GM12878 (cell line): ENCODE data around the gene ASIC3. TPM values are rescaled to one million over a fixed set of nuclear protein-coding genes. Genes with fewer than 3 reads are reported as not detected.

Experiments
- ATAC-seq: fragments of 200-7000 bp; cut with Tn5 transposase; 3 replicates; pipeline ENCODE4 v1.9.1; 2020; ENCODE audit warnings: mild to moderate bottlenecking, moderate library complexity
- BruUV-seq: library from RNA; stranded (reverse); fragments of 400-500 nt; replicated peaks from 2 replicates; lab custom pipeline; 2021; lab: Mats Ljungman, UMichigan
- CTCF ChIA-PET: fragments of 300-600 bp; sonication (Branson Sonifier 250); formaldehyde crosslinking; extraction: SDS; loops from one replicate; lab custom pipeline; 2021; ENCODE audit warnings: inconsistent platforms; lab: Yijun Ruan, JAX
- POLR2A ChIA-PET: fragments of 350-600 bp; formaldehyde crosslinking; extraction: SDS; loops from one replicate; lab custom pipeline; 2021; ENCODE audit warnings: inconsistent platforms; lab: Charles Lee
- RAD21 ChIA-PET: fragments of 300-600 bp; sonication (Branson Sonifier 250); formaldehyde crosslinking; loops from one replicate; lab custom pipeline; 2023; ENCODE audit warnings: antibody characterized with exemption; ENCODE audit not compliant: unreplicated experiment; lab: Charles Lee
- SMC1A ChIA-PET: fragments of 300-600 bp; sonication (Branson Sonifier 250); formaldehyde crosslinking; loops from one replicate; lab custom pipeline; 2023; ENCODE audit not compliant: unreplicated experiment, uncharacterized antibody; lab: Charles Lee
- DNase-seq: peaks from one replicate; pipeline ENCODE4 v3.0.0-alpha.2; 2011; ENCODE audit warnings: low read depth, low spot score
- FAIRE-seq: peaks from 3 replicates; lab custom pipeline; 2011; peaks lifted over from hg19 to GRCh38; lab: Jason Lieb, UNC
- H2AFZ ChIP-seq: 2 replicates; pipeline ENCODE4 v1.6.0; 2011; ENCODE audit warnings: low read depth, low read length, control low read depth; ENCODE audit not compliant: control insufficient read depth
- H3K27ac ChIP-seq: 2 replicates; pipeline ENCODE4 v1.5.1; 2011; ENCODE audit warnings: control low read depth; ENCODE audit not compliant: control insufficient read depth, insufficient read depth
- H3K27me3 ChIP-seq, 2 experiments: replicated peaks in 1 of 2; 2 replicates each; pipeline versions ENCODE4 v1.6.0 to v1.6.1; 2011; ENCODE audit warnings: low read length in 1 of 2; ENCODE audit not compliant: control insufficient read depth in 2 of 2, insufficient read depth in 2 of 2
- H3K36me3 ChIP-seq, 2 experiments: 2 replicates each; pipeline ENCODE4 v1.5.1; 2011; ENCODE audit warnings: low read length in 1 of 2; ENCODE audit not compliant: control insufficient read depth in 2 of 2, insufficient read depth in 2 of 2
- H3K4me1 ChIP-seq: 2 replicates; pipeline ENCODE4 v1.6.1; 2011; ENCODE audit warnings: mild to moderate bottlenecking, low read length, moderate library complexity, mixed read lengths; ENCODE audit not compliant: control insufficient read depth, insufficient read depth
- H3K4me2 ChIP-seq: 2 replicates; pipeline ENCODE4 v1.6.0; 2011; ENCODE audit warnings: control low read depth; ENCODE audit not compliant: control insufficient read depth, insufficient read depth
- H3K4me3 ChIP-seq: fragments of 200-600 bp; sonication (generic); 2 replicates; pipeline ENCODE4 v1.5.1; 2016
- H3K79me2 ChIP-seq: 2 replicates; pipeline ENCODE4 v1.6.0; 2011; ENCODE audit warnings: low read length; ENCODE audit not compliant: control insufficient read depth, insufficient read depth
- H3K9ac ChIP-seq: 2 replicates; pipeline ENCODE4 v1.8.0; 2011; ENCODE audit warnings: low read length, control low read depth, mixed read lengths; ENCODE audit not compliant: control insufficient read depth, insufficient read depth
- H3K9me3 ChIP-seq: replicated peaks from 3 replicates; pipeline ENCODE4 v1.5.1; 2011; ENCODE audit warnings: mild to moderate bottlenecking, low read length; ENCODE audit not compliant: control insufficient read depth, insufficient read depth
- H4K20me1 ChIP-seq: 2 replicates; pipeline ENCODE4 v1.6.0; 2011; ENCODE audit not compliant: control insufficient read depth, insufficient read depth
- BACH1 ChIP-seq: fragments of 450-650 bp; IDR thresholded peaks from 2 replicates; pipeline ENCODE4 v1.6.1; 2017; ENCODE audit warnings: mild to moderate bottlenecking, borderline replicate concordance
- CTCF ChIP-seq, 3 experiments: IDR thresholded peaks in 2 of 3; conservative IDR thresholded peaks in 1 of 3; 2 replicates each; pipeline ENCODE4 v1.5.1; 2011; ENCODE audit warnings: low read depth in 3 of 3, low read length in 3 of 3, mild to moderate bottlenecking in 3 of 3, control low read depth in 2 of 3, moderate library complexity in 2 of 3, inconsistent platforms in 1 of 3, mixed read lengths in 1 of 3; ENCODE audit not compliant: control insufficient read depth in 2 of 3, insufficient read depth in 1 of 3; ENCODE audit errors: extremely low read depth in 1 of 3
- SP1 ChIP-seq: IDR thresholded peaks from one replicate; pipeline ENCODE4 v1.6.1; 2011; ENCODE audit warnings: low read depth, low read length
- WGBS: methylation state at CpG from one replicate; pipeline ENCODE4 v1.1.6; 2016; ENCODE audit warnings: low lambda C conversion rate; ENCODE audit not compliant: insufficient replicate concordance, insufficient coverage; ENCODE audit errors: missing lambda C conversion rate; 5-methylcytosine and 5-hydroxymethylcytosine counted together
- in situ Hi-C: fragments of 300-500 bp; cut with MboI; formaldehyde crosslinking; loops from 9 replicates; pipeline ENCODE4 v1.14.3; 2018; ENCODE audit warnings: mixed read lengths
- intact Hi-C: fragments of 100-400 bp; cut with micrococcal nuclease; formaldehyde crosslinking; loops from one replicate; pipeline ENCODE4 v1.14.2; 2022; ENCODE audit not compliant: unreplicated experiment
- polyA plus RNA-seq, 11 experiments: library from polyadenylated mRNA; depleted of rRNA in 4 of 11; unstranded in 6 of 11; stranded (reverse) in 5 of 11; fragments of >200 nt; fragmentation: Nextera tagmentation in 4 of 11; fragmentation: Illumina TruSeq in 1 of 11; extraction: Ambion mirVana in 4 of 11; extraction: Trizol in 1 of 11; gene quantifications; 1 replicate in 1 of 11; 2 replicates in 10 of 11; pipeline versions ENCODE4 v1.2.1 to v1.2.3, GENCODE V29; 2011 to 2016; ENCODE audit warnings: inconsistent platforms in 2 of 11, missing spikeins in 2 of 11, low read depth in 1 of 11
- total RNA-seq, 4 experiments: library from RNA; depleted of rRNA in 3 of 4; stranded (reverse); fragments of >200 nt in 3 of 4; fragmentation: Illumina TruSeq in 1 of 4; extraction: Trizol in 1 of 4; gene quantifications; 2 replicates each; pipeline versions ENCODE4 v1.2.1 to v1.2.3, GENCODE V29; 2013 to 2021
- TF ChIP-seq, protein P1 (sequence below): fragments of 450-650 bp; IDR thresholded peaks from 2 replicates; pipeline ENCODE4 v1.6.1; 2017; ENCODE audit warnings: low read depth, mild to moderate bottlenecking, moderate library complexity

ASIC3 gene
- total and polyA plus RNA-seq, 10 of the 15 experiments (the other 5 are each of a cell fraction or from before 2014, with no cell fraction given) = 0.07 to 1.0 (median 0.44) TPM; not detected in 4

DNA sequence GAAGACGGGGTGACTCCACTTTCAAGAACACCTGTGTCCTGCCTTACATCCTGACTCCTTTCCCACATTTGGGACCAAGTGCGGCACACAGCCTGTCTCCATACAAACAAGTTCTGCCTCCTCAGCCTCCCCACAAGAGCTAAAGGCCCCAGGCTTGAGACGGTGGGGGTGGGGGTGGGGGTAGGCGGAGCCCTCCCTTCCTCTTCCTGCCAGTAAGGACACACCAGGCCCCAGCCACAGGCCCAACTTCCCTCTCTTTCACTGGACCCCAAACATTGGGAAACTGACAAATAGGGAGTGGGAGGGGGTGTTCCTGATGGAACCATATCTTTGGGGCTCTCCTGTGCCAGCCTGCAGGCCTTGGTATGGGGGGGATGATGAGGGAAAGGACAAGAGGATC lies 4.8 kb downstream of the ASIC3 start:
- DNase-seq = no peak
- ChIA-PET CTCF (no interaction called here), POLR2A (no interaction called here), RAD21 (no interaction called here), SMC1A (no interaction called here)
- no TSS peak for BruUV-seq
- Histone ChIP-seq H3K9me3 (no peaks in the 10 kb centered on the region), H3K27me3 (no peaks in the 10 kb centered on the region; a peak in 1 of 4 replicates), H3K4me1 (peaks cover 9% of the 10 kb centered on the region), H3K79me2 (peaks cover 2% of the 10 kb centered on the region; the same call in 1 of the 2 replicates), H3K36me3 (no peaks in the 10 kb centered on the region), H3K4me2 (no peak overlapping the region), H3K4me3 (no peak overlapping the region), H3K9ac (no peak overlapping the region), H2AFZ (no peak overlapping the region), H4K20me1 (no peaks in the 10 kb centered on the region), H3K27ac (no peak overlapping the region)
- TF ChIP-seq BACH1 (no peak), CTCF (IDR thresholded peaks at IDR 0.05 in 2 of 3, conservative IDR thresholded peaks at IDR 0.05 in 1 of 3; ENCODE audit: control insufficient read depth in 2 of 3, extremely low read depth in 1 of 3, insufficient read depth in 1 of 3, low read depth in 3 of 3, low read length in 3 of 3) (no peak), SP1 (no peak)
- TF ChIP-seq, protein P1, sequence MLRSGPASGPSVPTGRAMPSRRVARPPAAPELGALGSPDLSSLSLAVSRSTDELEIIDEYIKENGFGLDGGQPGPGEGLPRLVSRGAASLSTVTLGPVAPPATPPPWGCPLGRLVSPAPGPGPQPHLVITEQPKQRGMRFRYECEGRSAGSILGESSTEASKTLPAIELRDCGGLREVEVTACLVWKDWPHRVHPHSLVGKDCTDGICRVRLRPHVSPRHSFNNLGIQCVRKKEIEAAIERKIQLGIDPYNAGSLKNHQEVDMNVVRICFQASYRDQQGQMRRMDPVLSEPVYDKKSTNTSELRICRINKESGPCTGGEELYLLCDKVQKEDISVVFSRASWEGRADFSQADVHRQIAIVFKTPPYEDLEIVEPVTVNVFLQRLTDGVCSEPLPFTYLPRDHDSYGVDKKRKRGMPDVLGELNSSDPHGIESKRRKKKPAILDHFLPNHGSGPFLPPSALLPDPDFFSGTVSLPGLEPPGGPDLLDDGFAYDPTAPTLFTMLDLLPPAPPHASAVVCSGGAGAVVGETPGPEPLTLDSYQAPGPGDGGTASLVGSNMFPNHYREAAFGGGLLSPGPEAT = no peak
- intact Hi-C loops (no loop called here), in situ Hi-C loops (no loop called here)
- 74% methylated on average over 4 of the region's 4 CpGs for WGBS
- ATAC-seq = no peak
- FAIRE-seq = no peak
